Erythroblast (primary cell): ENCODE measurements around the gene ABI3.

Experiments used
- GATA1 ChIP-seq: IDR thresholded peaks from 2 replicates; pipeline ENCODE4 v1.6.1; 2011; ENCODE audit warnings: low read depth, mild to moderate bottlenecking, control low read depth, low read length, moderate library complexity
- POLR2A ChIP-seq: IDR thresholded peaks from 2 replicates; pipeline ENCODE4 v1.6.1; 2011; ENCODE audit warnings: mild to moderate bottlenecking, low read length

GRCh38 chr17:49198211-49198610 is 12.3 kb upstream of the ABI3 start:
- TF ChIP-seq POLR2A (no peak), GATA1 (no peak)
